Measurements from ENCODE around the gene TMEM238. TPM values are rescaled to one million over a fixed set of nuclear protein-coding genes. Genes with fewer than 3 reads are reported as not detected.

TMEM238 gene
- total and polyA plus RNA-seq, 10 of the 15 experiments (the other 5 are each of a cell fraction or from before 2014, with no cell fraction given) = 0.05 to 16.9 (median 0.58) TPM; not detected in 1

DNA sequence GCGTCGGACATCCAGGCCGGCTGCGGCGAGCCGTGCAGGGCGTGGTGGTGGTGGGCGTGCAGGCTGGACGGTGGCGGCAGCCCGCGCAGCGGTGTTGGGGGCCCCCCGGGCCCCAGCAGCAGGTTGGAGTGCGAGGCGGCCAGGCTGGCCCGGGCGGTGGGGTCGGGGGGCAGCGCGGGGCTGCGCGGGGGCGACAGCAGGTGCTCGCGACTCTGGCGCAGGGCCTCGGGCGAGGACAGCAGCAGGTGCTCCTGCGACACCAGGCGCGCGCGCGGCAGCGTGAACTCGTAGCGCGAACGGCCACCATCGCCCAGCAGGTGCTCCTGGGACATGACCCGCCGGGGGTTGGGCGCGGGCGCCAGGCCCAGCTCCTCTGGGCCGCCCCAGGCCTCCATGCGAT lies 49.2 kb upstream of the TMEM238 start:
- no peaks in the 10 kb centered on the region for H3K79me2 ChIP-seq (ENCODE audit: control insufficient read depth, insufficient read depth, low read length)
- WGBS (ENCODE audit: insufficient coverage, insufficient replicate concordance, low lambda C conversion rate, missing lambda C conversion rate) = 82% methylated on average over 16 of the region's 48 CpGs
- no peak overlapping the region for H3K27ac ChIP-seq (ENCODE audit: control insufficient read depth, insufficient read depth)
- H3K27me3 ChIP-seq (replicated peaks in 1 of 2; ENCODE audit: control insufficient read depth in 2 of 2, insufficient read depth in 2 of 2, low read length in 1 of 2) = no peaks in the 10 kb centered on the region
- intact Hi-C loops (cut with micrococcal nuclease; ENCODE audit: unreplicated experiment) = no loop called here
- RAD21 ChIA-PET (ENCODE audit: unreplicated experiment) = no interaction called here
- in situ Hi-C loops (cut with MboI) = no loop called here
- POLR2A ChIA-PET = no interaction called here
- no peaks in the 10 kb centered on the region; the same call in 1 of the 2 replicates for H3K4me1 ChIP-seq (ENCODE audit: control insufficient read depth, insufficient read depth, low read length)
- no peak overlapping the region for H3K4me2 ChIP-seq (ENCODE audit: control insufficient read depth, insufficient read depth)
- TF ChIP-seq POLR2A (IDR thresholded peaks at IDR 0.05; ENCODE audit: low read depth, low read length) = no peak
- TF ChIP-seq, protein P1, sequence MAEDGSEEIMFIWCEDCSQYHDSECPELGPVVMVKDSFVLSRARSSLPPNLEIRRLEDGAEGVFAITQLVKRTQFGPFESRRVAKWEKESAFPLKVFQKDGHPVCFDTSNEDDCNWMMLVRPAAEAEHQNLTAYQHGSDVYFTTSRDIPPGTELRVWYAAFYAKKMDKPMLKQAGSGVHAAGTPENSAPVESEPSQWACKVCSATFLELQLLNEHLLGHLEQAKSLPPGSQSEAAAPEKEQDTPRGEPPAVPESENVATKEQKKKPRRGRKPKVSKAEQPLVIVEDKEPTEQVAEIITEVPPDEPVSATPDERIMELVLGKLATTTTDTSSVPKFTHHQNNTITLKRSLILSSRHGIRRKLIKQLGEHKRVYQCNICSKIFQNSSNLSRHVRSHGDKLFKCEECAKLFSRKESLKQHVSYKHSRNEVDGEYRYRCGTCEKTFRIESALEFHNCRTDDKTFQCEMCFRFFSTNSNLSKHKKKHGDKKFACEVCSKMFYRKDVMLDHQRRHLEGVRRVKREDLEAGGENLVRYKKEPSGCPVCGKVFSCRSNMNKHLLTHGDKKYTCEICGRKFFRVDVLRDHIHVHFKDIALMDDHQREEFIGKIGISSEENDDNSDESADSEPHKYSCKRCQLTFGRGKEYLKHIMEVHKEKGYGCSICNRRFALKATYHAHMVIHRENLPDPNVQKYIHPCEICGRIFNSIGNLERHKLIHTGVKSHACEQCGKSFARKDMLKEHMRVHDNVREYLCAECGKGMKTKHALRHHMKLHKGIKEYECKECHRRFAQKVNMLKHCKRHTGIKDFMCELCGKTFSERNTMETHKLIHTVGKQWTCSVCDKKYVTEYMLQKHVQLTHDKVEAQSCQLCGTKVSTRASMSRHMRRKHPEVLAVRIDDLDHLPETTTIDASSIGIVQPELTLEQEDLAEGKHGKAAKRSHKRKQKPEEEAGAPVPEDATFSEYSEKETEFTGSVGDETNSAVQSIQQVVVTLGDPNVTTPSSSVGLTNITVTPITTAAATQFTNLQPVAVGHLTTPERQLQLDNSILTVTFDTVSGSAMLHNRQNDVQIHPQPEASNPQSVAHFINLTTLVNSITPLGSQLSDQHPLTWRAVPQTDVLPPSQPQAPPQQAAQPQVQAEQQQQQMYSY (CRISPR knock-in tag; IDR thresholded peaks at IDR 0.05) = no peak
- no peak for TF ChIP-seq MEF2B (IDR thresholded peaks at IDR 0.05; ENCODE audit: partially characterized antibody, poor library complexity, severe bottlenecking)
- no peak for TF ChIP-seq SREBF2 (IDR thresholded peaks at IDR 0.05; ENCODE audit: low read length)
- no peak for TF ChIP-seq BRCA1 (IDR thresholded peaks at IDR 0.05; ENCODE audit: low read depth, low read length)
- no peak for TF ChIP-seq PML (IDR thresholded peaks at IDR 0.05; ENCODE audit: low read length)
- TF ChIP-seq ZNF622 (IDR thresholded peaks at IDR 0.05) = no peak
- no peak for TF ChIP-seq NR2F1 (conservative IDR thresholded peaks at IDR 0.05)
- TF ChIP-seq EED (IDR thresholded peaks at IDR 0.05; ENCODE audit: low read depth) = no peak
- TF ChIP-seq SIN3A (IDR thresholded peaks at IDR 0.05; ENCODE audit: low read depth, low read length) = no peak
- TF ChIP-seq NFXL1 (IDR thresholded peaks at IDR 0.05; ENCODE audit: borderline replicate concordance) = no peak
- TF ChIP-seq ZNF207 (IDR thresholded peaks at IDR 0.05; ENCODE audit: borderline replicate concordance) = no peak
- no peak for TF ChIP-seq MTA3 (IDR thresholded peaks at IDR 0.05; ENCODE audit: borderline replicate concordance, low read length)
- no peak for TF ChIP-seq LARP7 (IDR thresholded peaks at IDR 0.05)
- TF ChIP-seq SIX5 (IDR thresholded peaks at IDR 0.05; ENCODE audit: low read depth, low read length, severe bottlenecking) = no peak
- TF ChIP-seq SMC3 (IDR thresholded peaks at IDR 0.05; ENCODE audit: borderline replicate concordance, low read length) = no peak
- no peak for TF ChIP-seq ZNF274 (IDR thresholded peaks at IDR 0.05; ENCODE audit: insufficient read depth, insufficient read length)
- no peak overlapping the region for H3K9ac ChIP-seq (ENCODE audit: control insufficient read depth, insufficient read depth, low read length)
- SMC1A ChIA-PET (ENCODE audit: uncharacterized antibody, unreplicated experiment) = no interaction called here
- no peaks in the 10 kb centered on the region for H3K36me3 ChIP-seq (ENCODE audit: control insufficient read depth in 2 of 2, insufficient read depth in 2 of 2, low read length in 1 of 2)
- H4K20me1 ChIP-seq (ENCODE audit: control insufficient read depth, insufficient read depth) = no peaks in the 10 kb centered on the region
- no peak overlapping the region for H2AFZ ChIP-seq (ENCODE audit: control insufficient read depth, low read depth, low read length)
- no TSS peak for BruUV-seq (replicated peaks)
- FAIRE-seq (no peak), ATAC-seq (no peak), DNase-seq (ENCODE audit: low read depth, low spot score) (no peak)
- no peak overlapping the region for H3K4me3 ChIP-seq
- H3K9me3 ChIP-seq (replicated peaks; ENCODE audit: control insufficient read depth, insufficient read depth, low read length) = no peaks in the 10 kb centered on the region; the same call in 2 of the 3 replicates
- CTCF ChIA-PET = no interaction called here
